ENCODE results near the gene SEPSECS. TPM values are rescaled to one million over a fixed set of nuclear protein-coding genes. Genes with fewer than 3 reads are reported as not detected.

The SEPSECS gene
- polyA plus RNA-seq, 1 donor from 2014 or later = 6.5 TPM

DNA sequence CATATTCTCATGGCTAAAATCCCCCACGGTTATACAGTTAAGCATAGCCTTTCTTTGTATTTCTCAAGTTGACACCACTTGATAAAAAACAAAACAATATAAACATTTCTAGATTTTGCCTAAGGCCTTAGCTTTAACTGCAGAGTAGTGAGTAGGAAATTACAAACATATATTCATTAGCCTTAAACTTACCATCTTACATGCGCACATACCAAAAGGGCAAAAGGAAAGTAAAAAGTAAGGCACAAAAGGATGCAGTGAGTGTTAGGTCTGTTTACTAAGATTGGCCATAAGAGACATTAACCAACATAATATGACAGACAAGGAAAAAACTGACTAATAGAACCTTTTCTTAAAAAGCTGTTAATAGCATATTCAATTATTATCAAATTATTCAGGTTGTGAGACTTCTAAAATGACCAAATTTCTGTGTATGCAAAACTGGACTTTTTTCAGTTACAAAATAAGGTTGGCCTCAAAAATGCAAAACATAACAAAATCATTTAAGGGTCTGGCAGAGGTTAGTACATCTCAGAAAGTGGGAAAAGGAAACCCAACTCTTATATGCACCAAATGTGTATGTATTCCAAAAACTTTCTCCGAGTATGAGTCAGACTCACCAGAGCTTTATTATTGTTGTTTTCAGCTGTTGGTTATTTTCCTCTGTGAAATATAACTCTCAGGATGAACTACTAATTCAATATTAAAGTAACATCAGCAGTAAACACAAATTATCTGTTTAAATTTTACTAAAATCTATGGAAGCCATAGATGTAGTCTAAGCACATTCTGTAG, 39.9 kb downstream of the SEPSECS start:
- Histone ChIP-seq H2AFZ (ENCODE audit: low read depth, low read length) (no peak overlapping the region), H3K4me3 (ENCODE audit: low read length) (no peak overlapping the region), H3K27ac (ENCODE audit: low read length) (no peak overlapping the region), H4K20me1 (ENCODE audit: insufficient read depth) (no peaks in the 10 kb centered on the region), H3F3A (ENCODE audit: insufficient read depth, low read length, poor library complexity, severe bottlenecking) (no peaks in the 10 kb centered on the region), H3K9me3 (ENCODE audit: low read length) (no peaks in the 10 kb centered on the region), H3K4me2 (ENCODE audit: low read length) (no peak overlapping the region), H3K9me2 (ENCODE audit: insufficient read depth, low read length) (no peaks in the 10 kb centered on the region), H3K9ac (ENCODE audit: low read length) (no peak overlapping the region), H3K36me3 (ENCODE audit: insufficient read depth, low read length) (no peaks in the 10 kb centered on the region), H3K79me2 (replicated peaks; ENCODE audit: insufficient read depth, low read length) (no peaks in the 10 kb centered on the region), H3K27me3 (ENCODE audit: insufficient read depth, low read depth, low read length) (no peaks in the 10 kb centered on the region)
- TF ChIP-seq TAF1 (IDR thresholded peaks at IDR 0.05; ENCODE audit: low read depth) (no peak), POLR2AphosphoS5 (IDR thresholded peaks at IDR 0.05) (no peak), EZH2 (IDR thresholded peaks at IDR 0.05; ENCODE audit: borderline replicate concordance, insufficient read depth, low read length, poor library complexity, severe bottlenecking) (no peak), MXI1 (conservative IDR thresholded peaks at IDR 0.05; ENCODE audit: poor library complexity, severe bottlenecking) (no peak), SMC3 (conservative IDR thresholded peaks at IDR 0.05; ENCODE audit: poor library complexity) (no peak), RAD21 (conservative IDR thresholded peaks at IDR 0.05) (no peak), EP300 (conservative IDR thresholded peaks at IDR 0.05; ENCODE audit: poor library complexity, severe bottlenecking) (no peak)
- TF ChIP-seq, protein P1, sequence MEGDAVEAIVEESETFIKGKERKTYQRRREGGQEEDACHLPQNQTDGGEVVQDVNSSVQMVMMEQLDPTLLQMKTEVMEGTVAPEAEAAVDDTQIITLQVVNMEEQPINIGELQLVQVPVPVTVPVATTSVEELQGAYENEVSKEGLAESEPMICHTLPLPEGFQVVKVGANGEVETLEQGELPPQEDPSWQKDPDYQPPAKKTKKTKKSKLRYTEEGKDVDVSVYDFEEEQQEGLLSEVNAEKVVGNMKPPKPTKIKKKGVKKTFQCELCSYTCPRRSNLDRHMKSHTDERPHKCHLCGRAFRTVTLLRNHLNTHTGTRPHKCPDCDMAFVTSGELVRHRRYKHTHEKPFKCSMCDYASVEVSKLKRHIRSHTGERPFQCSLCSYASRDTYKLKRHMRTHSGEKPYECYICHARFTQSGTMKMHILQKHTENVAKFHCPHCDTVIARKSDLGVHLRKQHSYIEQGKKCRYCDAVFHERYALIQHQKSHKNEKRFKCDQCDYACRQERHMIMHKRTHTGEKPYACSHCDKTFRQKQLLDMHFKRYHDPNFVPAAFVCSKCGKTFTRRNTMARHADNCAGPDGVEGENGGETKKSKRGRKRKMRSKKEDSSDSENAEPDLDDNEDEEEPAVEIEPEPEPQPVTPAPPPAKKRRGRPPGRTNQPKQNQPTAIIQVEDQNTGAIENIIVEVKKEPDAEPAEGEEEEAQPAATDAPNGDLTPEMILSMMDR (IDR thresholded peaks at IDR 0.05; ENCODE audit: poor library complexity, severe bottlenecking) = no peak
- TF ChIP-seq, protein P2, sequence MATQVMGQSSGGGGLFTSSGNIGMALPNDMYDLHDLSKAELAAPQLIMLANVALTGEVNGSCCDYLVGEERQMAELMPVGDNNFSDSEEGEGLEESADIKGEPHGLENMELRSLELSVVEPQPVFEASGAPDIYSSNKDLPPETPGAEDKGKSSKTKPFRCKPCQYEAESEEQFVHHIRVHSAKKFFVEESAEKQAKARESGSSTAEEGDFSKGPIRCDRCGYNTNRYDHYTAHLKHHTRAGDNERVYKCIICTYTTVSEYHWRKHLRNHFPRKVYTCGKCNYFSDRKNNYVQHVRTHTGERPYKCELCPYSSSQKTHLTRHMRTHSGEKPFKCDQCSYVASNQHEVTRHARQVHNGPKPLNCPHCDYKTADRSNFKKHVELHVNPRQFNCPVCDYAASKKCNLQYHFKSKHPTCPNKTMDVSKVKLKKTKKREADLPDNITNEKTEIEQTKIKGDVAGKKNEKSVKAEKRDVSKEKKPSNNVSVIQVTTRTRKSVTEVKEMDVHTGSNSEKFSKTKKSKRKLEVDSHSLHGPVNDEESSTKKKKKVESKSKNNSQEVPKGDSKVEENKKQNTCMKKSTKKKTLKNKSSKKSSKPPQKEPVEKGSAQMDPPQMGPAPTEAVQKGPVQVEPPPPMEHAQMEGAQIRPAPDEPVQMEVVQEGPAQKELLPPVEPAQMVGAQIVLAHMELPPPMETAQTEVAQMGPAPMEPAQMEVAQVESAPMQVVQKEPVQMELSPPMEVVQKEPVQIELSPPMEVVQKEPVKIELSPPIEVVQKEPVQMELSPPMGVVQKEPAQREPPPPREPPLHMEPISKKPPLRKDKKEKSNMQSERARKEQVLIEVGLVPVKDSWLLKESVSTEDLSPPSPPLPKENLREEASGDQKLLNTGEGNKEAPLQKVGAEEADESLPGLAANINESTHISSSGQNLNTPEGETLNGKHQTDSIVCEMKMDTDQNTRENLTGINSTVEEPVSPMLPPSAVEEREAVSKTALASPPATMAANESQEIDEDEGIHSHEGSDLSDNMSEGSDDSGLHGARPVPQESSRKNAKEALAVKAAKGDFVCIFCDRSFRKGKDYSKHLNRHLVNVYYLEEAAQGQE (IDR thresholded peaks at IDR 0.05; ENCODE audit: borderline replicate concordance) = no peak

DNA sequence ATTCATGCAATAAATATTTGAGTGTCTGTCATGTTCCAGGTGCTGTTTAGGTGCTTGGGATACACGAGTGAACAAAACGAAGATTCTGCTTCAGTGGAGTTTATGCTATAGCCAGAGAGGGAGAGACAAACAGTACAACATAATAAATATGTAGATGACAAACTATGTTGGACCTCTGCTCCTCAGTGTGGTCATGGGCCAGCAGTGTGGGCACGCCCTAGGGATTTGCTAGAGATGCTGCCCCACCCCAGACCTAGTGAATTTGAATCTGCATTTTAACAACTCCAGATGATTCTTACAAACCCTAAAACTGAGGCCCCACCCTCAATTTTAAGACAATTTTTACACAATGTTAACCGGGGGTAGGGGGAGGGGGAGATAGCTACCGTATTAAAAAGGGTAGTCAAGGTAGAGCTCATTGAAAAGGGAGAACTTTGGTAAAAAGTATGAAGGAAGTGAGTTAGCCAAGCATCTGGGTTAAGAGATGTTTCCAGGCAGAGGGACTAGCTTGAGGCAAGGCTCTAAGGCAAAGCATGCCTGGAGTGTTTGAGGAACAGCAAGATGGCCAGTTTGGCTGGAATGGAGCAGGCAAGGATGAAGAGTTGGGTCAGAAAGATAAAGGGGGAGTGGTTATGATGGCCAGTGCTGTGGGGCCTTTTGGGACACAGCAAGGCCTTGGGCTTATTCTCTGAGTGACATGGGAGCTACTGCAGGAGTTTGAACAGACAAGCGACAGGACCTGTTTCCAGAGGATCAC, 42.4 kb downstream of the SEPSECS start:
- Histone ChIP-seq H3K79me2 (replicated peaks; ENCODE audit: insufficient read depth, low read length) (no peaks in the 10 kb centered on the region), H3F3A (ENCODE audit: insufficient read depth, low read length, poor library complexity, severe bottlenecking) (no peaks in the 10 kb centered on the region), H2AFZ (ENCODE audit: low read depth, low read length) (no peak overlapping the region), H3K9me2 (ENCODE audit: insufficient read depth, low read length) (no peaks in the 10 kb centered on the region), H3K9ac (ENCODE audit: low read length) (no peak overlapping the region), H3K4me3 (ENCODE audit: low read length) (no peak overlapping the region), H4K20me1 (ENCODE audit: insufficient read depth) (no peaks in the 10 kb centered on the region), H3K36me3 (ENCODE audit: insufficient read depth, low read length) (no peaks in the 10 kb centered on the region), H3K9me3 (ENCODE audit: low read length) (no peaks in the 10 kb centered on the region), H3K27me3 (ENCODE audit: insufficient read depth, low read depth, low read length) (no peaks in the 10 kb centered on the region), H3K27ac (ENCODE audit: low read length) (no peak overlapping the region), H3K4me2 (ENCODE audit: low read length) (no peak overlapping the region)
- no peak for TF ChIP-seq POLR2AphosphoS5 (IDR thresholded peaks at IDR 0.05)
- TF ChIP-seq, protein P1 (IDR thresholded peaks at IDR 0.05; ENCODE audit: poor library complexity, severe bottlenecking) = no peak
- no peak for TF ChIP-seq TAF1 (IDR thresholded peaks at IDR 0.05; ENCODE audit: low read depth)
- TF ChIP-seq, protein P2 (IDR thresholded peaks at IDR 0.05; ENCODE audit: borderline replicate concordance) = no peak
- no peak for TF ChIP-seq RAD21 (conservative IDR thresholded peaks at IDR 0.05)
- TF ChIP-seq SMC3 (conservative IDR thresholded peaks at IDR 0.05; ENCODE audit: poor library complexity) = no peak
- no peak for TF ChIP-seq MXI1 (conservative IDR thresholded peaks at IDR 0.05; ENCODE audit: poor library complexity, severe bottlenecking)
- no peak for TF ChIP-seq EZH2 (IDR thresholded peaks at IDR 0.05; ENCODE audit: borderline replicate concordance, insufficient read depth, low read length, poor library complexity, severe bottlenecking)
- no peak for TF ChIP-seq EP300 (conservative IDR thresholded peaks at IDR 0.05; ENCODE audit: poor library complexity, severe bottlenecking)
